K562 (cell line): ENCODE results near the gene KRTAP2-3.

Source experiments
- ASH1L ChIP-seq: fragments of 450-650 bp; IDR thresholded peaks from 2 replicates; pipeline ENCODE4 v1.6.1; 2018; ENCODE audit warnings: borderline replicate concordance, mild to moderate bottlenecking, low read depth; ENCODE audit not compliant: partially characterized antibody
- NBN ChIP-seq: fragments of 450-650 bp; IDR thresholded peaks from 2 replicates; pipeline ENCODE4 v1.6.1; 2016; ENCODE audit warnings: low read depth, mild to moderate bottlenecking
- THRB ChIP-seq: fragments of 450-650 bp; formaldehyde crosslinking; conservative IDR thresholded peaks from 2 replicates; pipeline ENCODE4 v1.4.0; 2022; ENCODE audit warnings: mild to moderate bottlenecking, missing genetic modification characterization
- VEZF1 ChIP-seq: fragments of 200-800 bp; sonication (Bioruptor generic); IDR thresholded peaks from 2 replicates; pipeline ENCODE4 v1.6.1; 2017; ENCODE audit warnings: missing genetic modification characterization, missing compliant biosample characterization
- ZBTB11 ChIP-seq, 3 experiments: fragments of 200-800 bp in 1 of 3; fragments of 250-450 bp in 1 of 3; fragments of 450-650 bp in 1 of 3; sonication (Bioruptor Pico) in 1 of 3; sonication (Bioruptor generic) in 1 of 3; formaldehyde crosslinking in 1 of 3; IDR thresholded peaks; 2 replicates each; pipeline versions ENCODE4 v1.6.1 to v1.8.0; 2016 to 2022; ENCODE audit warnings: mild to moderate bottlenecking in 2 of 3, missing genetic modification characterization in 2 of 3, missing compliant biosample characterization in 1 of 3, moderate library complexity in 1 of 3
- ZSCAN32 ChIP-seq: fragments of 450-650 bp; formaldehyde crosslinking; IDR thresholded peaks from 2 replicates; pipeline ENCODE4 v1.4.0; 2020; ENCODE audit warnings: mild to moderate bottlenecking, moderate library complexity
- TF ChIP-seq, protein P1 (sequence below), 3 experiments: IDR thresholded peaks in 2 of 3; conservative IDR thresholded peaks in 1 of 3; 2 replicates each; pipeline ENCODE4 v1.5.1; 2011 to 2012; ENCODE audit warnings: low read length in 3 of 3, mild to moderate bottlenecking in 3 of 3, control low read depth in 2 of 3, improper control_type of control experiment in 1 of 3, inconsistent platforms in 1 of 3, low read depth in 1 of 3, mixed read lengths in 1 of 3, moderate library complexity in 1 of 3; ENCODE audit not compliant: insufficient read depth in 2 of 3

DNA sequence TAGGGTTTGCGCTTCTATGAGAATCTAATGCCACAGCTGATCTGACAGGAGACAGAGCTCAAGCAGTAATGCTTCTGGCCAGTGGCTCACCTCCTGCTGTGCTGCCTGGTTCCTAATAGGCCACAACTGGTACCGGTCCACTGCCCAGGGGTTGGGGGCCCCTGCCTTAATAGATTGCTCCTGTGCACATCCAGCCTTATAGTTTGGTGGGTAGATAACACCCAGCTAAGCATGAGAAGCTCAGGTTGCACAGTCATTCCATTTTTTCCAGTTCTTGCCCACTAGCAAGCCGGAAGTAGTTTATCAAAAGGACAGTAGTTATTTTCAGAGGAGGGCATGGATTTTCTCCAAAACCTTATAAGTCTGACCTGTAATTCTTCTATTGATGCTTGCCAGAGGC lies 40.5 kb downstream of the KRTAP2-3 start:
- TF ChIP-seq ASH1L (no peak), ZBTB11 (CRISPR knock-in tag; IDR thresholded peaks at IDR 0.05) (no peak), NBN (no peak), THRB (no peak), ZSCAN32 (CRISPR knock-in tag) (no peak), VEZF1 (no peak)
- TF ChIP-seq, protein P1, sequence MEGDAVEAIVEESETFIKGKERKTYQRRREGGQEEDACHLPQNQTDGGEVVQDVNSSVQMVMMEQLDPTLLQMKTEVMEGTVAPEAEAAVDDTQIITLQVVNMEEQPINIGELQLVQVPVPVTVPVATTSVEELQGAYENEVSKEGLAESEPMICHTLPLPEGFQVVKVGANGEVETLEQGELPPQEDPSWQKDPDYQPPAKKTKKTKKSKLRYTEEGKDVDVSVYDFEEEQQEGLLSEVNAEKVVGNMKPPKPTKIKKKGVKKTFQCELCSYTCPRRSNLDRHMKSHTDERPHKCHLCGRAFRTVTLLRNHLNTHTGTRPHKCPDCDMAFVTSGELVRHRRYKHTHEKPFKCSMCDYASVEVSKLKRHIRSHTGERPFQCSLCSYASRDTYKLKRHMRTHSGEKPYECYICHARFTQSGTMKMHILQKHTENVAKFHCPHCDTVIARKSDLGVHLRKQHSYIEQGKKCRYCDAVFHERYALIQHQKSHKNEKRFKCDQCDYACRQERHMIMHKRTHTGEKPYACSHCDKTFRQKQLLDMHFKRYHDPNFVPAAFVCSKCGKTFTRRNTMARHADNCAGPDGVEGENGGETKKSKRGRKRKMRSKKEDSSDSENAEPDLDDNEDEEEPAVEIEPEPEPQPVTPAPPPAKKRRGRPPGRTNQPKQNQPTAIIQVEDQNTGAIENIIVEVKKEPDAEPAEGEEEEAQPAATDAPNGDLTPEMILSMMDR (IDR thresholded peaks at IDR 0.05 in 2 of 3, conservative IDR thresholded peaks at IDR 0.05 in 1 of 3; ENCODE audit: insufficient read depth in 2 of 3, low read depth in 1 of 3, low read length in 3 of 3): no peak
